GM19455 (cell line): ENCODE measurements around the gene UGT2B10.

Experiments
- ATAC-seq: cut with Tn5 transposase; IDR thresholded peaks from one replicate; pipeline ENCODE4 v1.9.1; 2021; ENCODE audit not compliant: unreplicated experiment

Gene UGT2B10

GRCh38 chr4:68869274-68869773 is 53.5 kb downstream of the UGT2B10 start:
- no peak for ATAC-seq

GRCh38 chr4:68871809-68872642 is 56.2 kb downstream of the UGT2B10 start:
- no peak for ATAC-seq

- no peak for ATAC-seq
Measured at GRCh38 chr4:68872643-68873502, 57.1 kb downstream of the UGT2B10 start.

- ATAC-seq, result no peak
Measured at GRCh38 chr4:68874507-68874906, 58.7 kb downstream of the UGT2B10 start.

- no peak for ATAC-seq
Measured at GRCh38 chr4:68877555-68877954, 61.8 kb downstream of the UGT2B10 start.

- no peak for ATAC-seq
Measured at GRCh38 chr4:68878048-68878447, 62.3 kb downstream of the UGT2B10 start.
